Right hindlimb (tissue), 1 donor: ENCODE data around the gene MIOX.

ENCODE experiments used
- DNase-seq: peaks from one replicate; pipeline ENCODE4 v3.0.0-alpha.2; 2018

Gene MIOX

DNA sequence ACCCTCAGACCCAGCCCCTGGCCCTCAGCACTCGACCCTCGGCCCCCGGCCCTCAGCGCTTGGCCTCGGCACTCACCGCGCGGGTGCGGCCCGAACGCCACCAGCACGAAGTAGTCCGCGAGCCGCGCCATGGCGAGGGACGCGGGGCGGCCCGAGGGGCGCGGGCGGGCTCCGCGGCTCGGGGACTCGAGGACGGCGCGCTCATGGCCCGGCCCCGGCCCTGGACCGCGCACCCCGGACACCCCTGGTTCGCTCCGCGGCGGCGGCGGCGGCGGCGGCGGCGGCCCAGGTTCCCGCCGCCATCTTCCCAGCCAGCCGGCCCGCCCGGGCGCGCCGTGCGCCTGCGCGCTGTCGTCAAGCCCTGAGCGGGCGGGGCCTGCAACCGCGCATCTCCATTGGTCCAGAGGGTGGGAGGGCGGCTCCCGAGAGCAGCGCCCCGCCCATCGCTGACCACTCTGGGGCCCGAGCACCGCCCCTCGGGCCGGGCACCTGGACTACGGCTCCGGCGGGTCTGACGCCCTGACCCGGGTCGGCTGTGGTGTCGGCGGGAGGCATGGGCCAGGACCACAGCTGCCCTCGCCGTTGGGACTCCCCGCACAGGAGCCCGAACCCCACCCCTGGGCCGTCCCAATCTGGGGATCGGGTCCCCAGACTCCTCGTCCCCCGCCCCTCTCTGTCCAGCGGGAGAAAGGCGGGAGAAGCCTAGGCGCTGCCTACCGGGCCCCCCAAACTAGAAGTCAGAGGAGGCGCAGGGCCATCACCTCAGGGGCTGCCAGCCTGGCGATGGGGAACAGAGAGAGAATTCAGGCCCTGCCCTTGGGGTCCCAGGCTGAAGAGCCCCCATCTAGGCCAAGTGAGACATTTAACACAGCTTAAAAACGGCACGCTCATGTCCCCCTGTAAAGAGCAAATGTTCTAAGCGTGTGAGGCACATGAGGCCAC lies 11.7 kb upstream of the MIOX start, which contains the start of gene SBF1:
SBF1 (minus strand) TSS at position 326 of the 942 bp plus-strand sequence; CDS start at position 131, 195 bp downstream.
- peak; percentile 94 for DNase-seq

- DNase-seq, result no peak
Observed at GRCh38 chr22:50475652-50476002, 11.0 kb upstream of the MIOX start.

GRCh38 chr22:50476868-50477267 lies 9.8 kb upstream of the MIOX start:
- no peak for DNase-seq

- no peak for DNase-seq
Observed at GRCh38 chr22:50477923-50478322, 8.7 kb upstream of the MIOX start.

DNA sequence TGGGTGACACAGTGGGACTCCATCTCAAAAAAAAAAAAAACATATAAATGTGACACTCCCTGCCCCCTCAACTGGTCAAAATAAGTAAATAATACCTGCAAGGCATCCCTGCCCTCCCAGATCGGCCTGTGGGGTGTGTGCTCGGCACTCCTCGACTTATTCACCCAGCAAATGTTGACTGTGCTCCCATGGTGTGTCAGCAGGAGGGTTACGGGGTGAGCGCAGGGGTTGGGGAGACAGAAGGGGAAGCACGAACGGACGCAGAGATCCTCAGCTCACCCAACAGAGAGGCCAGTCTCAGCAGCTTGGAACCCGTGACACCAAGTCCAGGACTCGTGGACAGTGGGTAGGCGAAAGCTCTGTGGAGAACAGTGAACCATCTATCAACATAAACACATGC lies 6.9 kb upstream of the MIOX start:
- no peak for DNase-seq

DNA sequence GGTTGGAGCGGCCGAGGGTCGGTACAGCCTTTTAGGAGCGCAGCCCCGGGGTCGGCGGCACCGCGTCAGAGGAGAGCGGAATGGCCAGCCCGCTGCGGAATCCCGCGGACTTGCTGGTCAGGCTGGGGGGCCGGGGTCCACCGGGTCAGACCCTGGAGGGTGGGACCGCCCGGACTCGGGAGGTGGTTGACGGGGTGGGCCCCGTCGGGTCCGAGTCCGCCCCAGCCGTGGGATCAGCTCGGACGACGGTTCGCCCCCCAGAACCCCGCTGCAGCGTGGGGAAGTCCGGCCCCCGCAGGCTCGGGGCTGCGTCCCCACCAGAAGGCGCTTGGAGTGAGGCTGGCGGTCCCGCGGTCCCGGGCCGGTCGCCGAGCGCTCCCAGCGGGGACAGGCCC lies 5.6 kb upstream of the MIOX start:
- DNase-seq, result no peak

- DNase-seq, result no peak
Observed at GRCh38 chr22:50481440-50482106, 5.1 kb upstream of the MIOX start, which contains the start of gene ADM2. TSS of gene ADM2 (plus strand) at chr22:50481543. CDS start at chr22:50481848, 305 bp downstream.

- DNase-seq, result no peak
Observed at GRCh38 chr22:50482107-50483074, 4.3 kb upstream of the MIOX start.

- DNase-seq, result no peak
Observed at GRCh38 chr22:50483106-50483505, 3.6 kb upstream of the MIOX start.

DNA sequence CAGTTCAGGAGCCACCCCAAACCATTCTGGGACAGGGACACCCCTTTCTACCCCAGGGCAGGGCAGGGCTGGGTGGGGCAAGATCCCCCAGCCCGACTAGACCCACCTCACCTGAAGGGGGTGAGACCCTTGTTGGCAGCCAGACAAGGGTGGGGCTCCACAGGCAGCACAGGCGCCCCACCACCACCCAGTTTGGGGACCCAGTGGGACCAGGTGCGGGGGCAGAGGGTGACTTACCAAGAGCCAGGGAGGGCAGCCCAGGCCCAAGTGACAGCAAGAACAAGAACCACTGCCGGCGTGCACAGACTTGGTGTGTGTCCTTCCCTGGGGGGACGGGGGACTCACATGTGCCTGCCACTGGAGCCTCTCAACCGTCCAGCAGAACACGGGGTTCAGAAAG lies 3.1 kb upstream of the MIOX start:
- no peak for DNase-seq

- DNase-seq, result no peak
Observed at GRCh38 chr22:50483977-50484853, 2.4 kb upstream of the MIOX start.

GRCh38 chr22:50485221-50486131 lies 1.2 kb upstream of the MIOX start:
- DNase-seq, result no peak

DNA sequence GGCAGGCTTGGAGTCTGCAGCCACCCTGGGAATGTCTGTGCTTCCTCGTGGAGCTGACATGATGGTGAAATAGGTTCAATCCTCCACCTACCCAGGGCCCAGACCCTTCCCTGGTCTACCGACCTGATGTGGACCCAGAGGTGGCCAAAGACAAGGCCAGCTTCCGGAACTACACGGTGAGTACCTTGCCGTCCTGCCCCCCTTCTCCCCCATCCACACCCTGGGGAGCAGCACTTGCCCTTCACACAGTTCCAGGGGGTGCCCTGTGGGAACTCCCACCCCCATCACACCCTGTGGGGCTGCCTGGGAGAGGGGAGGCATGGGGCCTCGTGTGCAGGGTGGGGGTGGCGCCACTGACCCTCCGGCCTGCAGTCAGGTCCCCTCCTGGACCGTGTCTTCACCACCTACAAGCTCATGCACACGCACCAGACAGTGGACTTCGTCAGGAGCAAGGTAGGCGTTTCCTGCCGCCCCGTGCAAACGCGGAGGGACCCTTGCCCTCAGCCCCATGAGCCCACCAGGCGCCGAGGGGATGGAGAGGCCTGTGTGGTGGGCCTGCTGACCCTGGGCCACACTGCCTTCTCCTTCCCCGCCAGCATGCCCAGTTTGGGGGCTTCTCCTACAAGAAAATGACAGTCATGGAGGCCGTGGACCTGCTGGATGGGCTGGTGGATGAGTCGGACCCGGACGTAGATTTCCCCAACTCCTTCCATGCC lies 789 bp downstream of the MIOX start:
- DNase-seq, result no peak

DNA sequence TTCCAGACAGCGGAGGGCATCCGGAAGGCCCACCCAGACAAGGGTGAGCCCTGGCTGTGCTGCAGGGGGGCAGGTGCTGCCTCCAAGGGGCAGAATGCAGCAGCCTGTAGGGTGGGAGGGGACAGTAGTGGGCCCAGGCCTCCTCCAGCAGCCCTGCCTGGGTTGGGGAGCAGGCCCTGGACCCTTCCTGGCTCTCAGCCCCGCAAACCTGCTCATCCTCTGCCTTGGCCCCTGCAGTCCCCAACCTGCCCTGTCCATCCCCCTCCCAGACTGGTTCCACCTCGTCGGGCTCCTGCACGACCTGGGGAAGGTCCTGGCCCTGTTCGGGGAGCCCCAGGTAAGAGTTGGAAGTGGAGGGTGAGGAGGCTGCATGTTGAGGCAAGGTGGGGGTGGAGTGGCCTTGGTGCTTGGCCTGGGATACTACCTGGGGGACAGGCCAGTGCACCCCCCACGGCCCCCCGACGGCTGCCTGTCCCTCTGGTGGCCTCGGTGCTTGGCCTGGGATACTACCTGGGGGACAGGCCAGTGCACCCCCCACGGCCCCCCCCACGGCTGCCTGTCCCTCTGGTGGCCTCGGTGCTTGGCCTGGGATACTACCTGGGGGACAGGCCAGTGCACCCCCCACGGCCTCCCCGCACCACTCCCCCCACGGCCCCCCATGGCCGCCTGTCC lies 1.5 kb downstream of the MIOX start:
- no peak for DNase-seq

DNA sequence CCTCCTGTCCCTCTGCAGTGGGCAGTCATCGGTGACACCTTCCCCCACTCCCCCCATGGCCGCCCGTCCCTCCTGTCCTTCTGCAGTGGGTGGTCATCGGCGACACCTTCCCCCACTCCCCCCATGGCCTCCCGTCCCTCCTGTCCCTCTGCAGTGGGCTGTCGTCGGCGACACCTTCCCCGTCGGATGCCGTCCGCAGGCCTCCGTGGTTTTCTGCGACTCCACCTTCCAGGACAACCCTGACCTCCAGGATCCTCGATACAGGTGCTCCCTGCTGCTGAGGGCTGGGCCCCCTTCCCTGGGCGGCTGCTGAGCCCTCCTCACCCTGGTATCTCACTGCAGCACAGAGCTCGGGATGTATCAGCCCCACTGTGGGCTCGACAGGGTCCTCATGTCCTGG lies 2.2 kb downstream of the MIOX start:
- no peak for DNase-seq

DNA sequence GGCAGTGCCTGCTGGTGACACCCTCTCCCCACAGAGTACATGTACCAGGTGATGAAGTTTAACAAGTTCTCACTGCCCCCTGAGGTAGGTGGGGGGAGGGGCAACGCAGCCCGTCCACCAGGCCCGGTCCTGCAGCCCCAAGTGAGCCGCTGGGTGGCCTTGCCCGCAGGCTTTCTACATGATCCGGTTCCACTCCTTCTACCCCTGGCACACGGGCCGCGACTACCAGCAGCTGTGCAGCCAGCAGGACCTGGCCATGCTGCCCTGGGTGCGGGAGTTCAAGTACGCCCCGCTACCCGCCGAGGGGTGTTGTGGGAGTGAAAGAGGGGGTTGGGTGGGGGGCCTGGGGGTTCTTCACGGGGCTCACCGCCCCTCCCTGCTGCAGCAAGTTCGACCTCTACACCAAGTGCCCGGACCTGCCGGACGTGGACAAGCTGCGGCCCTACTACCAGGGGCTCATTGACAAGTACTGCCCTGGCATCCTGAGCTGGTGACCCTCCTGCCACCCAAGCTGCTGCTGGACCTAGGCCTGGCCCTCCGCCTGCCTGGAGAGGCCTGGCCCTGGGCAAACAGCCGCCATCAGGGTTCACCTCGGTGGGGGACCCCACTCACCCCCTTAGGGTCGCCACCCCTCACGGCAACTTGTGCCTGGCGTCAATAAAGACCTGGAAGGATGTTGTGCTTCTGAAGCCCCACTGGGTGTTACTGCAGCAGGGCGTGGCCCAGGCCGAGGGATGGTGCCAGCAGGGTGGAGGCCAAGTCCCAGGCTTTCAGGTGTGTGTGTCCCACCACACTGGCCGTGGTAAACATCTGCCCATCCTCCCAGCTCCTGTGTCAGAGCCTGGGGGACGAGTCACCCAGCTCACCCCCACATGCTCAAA lies 2.9 kb downstream of the MIOX start:
- DNase-seq, result no peak

GRCh38 chr22:50490531-50491308 lies 4.1 kb downstream of the MIOX start:
- no peak for DNase-seq

- DNase-seq, result no peak
Observed at GRCh38 chr22:50497093-50497492, 10.4 kb downstream of the MIOX start.
